NCI-H1930 (cell line): ENCODE results near the gene ACOD1.
A peak's percentile ranks its signal among the peaks of the same experiment; 100 is the strongest.
"Not testable (repeated sequence)": the region's sequence is repeated elsewhere in the genome, so short reads cannot be mapped to it uniquely, and the experiment has no call there.

Experiments used
- DNase-seq, 2 experiments: peaks; one replicate each; lab custom pipeline; 2025; lab: John Stamatoyannopoulos, UW

Gene ACOD1

DNA sequence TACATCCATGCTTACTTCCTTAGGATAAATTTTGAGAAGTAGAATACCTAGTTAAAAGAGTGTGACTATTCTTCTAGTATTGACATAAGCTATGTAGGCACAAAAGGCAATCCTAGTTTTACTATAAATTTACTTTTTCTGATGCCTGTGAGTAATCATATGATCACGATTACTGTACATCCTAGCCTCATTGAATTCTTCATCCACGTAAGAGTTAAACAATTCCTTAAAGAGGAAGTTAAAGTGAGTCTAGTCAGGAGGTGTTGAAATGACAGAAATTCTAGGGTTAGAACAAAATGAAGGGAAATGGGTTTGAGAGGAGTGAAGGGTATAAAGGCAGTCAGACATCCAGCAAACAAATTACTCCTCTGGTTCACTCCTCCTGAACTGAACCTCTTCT lies at the start of gene ACOD1:
ACOD1 (plus strand) TSS at position 363 of the 400 bp plus-strand sequence. CDS start 48 bp downstream, outside the sequence.
- no peak for DNase-seq

DNA sequence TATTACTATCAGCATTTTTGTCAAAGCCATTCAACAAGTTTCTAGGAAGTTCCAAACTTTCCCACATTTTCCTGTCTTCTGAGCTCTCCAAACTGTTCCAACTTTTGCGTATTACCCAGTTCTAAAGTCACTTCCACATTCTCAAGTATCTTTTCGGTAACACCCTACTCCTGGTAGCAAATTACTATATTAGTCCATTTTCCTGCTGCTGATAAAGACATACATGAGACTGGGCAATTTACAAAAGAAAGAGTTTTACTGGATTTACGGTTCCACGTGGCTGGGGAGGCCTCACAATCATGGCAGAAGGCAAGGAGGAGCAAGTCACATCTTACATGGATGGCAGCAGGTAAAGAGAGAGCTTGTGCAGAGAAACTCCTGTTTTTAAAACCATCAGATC lies 49.2 kb upstream of the ACOD1 start:
- DNase-seq, result not testable (repeated sequence)

DNA sequence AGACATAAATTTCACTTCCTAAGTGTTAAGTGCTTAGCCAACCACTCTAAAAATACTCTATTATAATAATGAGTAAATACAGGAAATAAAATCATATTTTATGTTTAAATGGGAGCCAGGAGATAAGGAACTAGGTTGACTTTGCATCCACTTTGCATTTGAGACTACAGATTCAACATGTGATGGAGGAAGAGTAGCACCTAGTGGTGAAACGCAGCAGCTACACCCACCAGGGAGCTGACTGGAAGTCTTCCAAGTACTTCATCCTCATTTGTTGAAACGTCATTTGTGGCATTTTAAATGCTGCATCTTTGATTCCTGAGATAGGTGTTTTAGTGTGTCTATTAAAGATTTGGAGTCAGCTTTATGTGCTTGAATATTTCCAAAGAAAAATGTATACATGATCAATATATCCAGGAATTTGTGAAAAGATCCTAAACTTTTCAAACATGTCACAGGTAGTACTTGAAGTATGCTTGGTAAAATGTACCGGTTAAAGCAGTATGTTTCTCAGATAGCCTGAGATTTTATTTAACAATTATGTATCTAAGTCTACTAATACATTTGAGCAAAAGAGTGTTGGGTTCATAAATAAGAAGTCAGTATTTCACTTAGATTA lies 44.7 kb upstream of the ACOD1 start:
- DNase-seq, result peak; percentile 28 to 63

GRCh38 chr13:76904507-76904906 lies 43.8 kb upstream of the ACOD1 start:
- no peak for DNase-seq

DNA sequence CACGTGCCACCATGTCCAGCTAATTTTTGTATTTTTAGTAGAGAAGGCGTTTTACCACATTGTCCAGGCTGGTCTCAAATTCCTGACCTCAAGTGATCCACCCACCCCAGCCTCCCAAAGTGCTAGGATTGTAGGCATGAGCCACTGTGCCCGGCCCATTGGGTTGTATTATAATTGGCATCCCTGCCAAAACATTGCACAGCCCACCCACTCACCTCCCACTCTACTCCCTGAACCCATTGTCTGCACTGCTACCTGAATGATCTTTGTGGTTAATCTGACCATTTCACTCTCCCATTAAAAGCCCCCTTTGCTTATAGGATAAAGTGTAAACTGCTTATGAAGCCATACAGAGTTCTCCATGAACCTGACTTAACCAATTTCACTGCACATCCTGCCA lies 35.8 kb upstream of the ACOD1 start:
- no peak for DNase-seq

DNA sequence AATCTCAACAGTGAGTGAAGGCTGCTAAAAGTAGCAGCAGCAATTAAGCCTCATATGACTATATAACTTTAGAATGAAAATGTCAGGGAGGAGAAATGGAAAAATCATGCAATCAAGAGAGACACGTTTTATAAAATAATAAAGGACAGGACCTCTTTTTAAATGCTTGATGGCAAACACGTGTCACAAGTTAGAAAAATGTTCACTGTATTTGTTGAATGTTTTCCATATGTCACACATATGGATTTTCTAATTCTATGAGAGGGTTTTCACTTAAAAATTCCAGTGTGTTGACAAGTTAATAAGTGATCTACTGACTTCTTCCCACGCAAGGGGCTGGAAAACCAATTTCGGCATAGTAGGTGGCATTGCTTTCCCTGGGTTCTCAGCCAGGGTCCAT lies 34.4 kb upstream of the ACOD1 start:
- DNase-seq, result no peak

- no peak for DNase-seq
These were observed 31.2 kb upstream of the ACOD1 start for GRCh38 chr13:76917095-76917494.

DNA sequence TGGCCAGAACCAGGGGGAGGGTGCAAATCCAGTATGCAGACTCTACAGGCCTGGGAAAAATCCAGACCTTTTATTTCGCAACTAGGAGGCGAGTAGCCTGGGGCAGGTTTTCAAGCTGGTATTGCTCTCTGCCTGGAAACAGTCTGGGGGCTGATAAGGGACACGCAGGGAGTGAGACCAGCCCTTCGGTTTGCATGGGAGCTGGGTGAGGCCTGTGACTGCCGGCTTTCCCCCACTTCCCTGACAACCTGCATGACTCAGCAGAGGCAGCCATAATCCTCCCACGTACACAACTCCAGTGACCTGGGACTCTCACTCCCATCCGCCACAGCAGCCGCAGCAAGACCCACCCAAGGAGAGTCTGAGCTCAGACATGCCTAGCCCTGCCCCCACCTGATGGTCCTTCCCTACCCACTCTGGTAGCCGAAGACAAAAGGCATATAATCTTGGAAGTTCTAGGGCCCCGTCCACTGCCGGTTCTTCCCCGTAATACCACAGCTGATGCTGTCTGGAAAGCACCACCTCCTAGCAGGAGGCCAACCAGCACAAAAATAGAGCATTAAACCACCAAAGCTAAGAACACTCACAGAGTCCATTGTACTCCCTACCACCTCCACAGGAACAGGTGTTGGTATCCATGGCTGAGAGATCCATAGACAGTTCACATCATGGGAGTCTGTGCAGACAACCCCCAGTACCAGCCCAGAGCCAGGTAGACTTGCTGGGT lies 30.4 kb upstream of the ACOD1 start:
- DNase-seq, result not testable (repeated sequence)

- DNase-seq, result no peak
These were observed 26.8 kb upstream of the ACOD1 start for GRCh38 chr13:76921516-76921915.

DNA sequence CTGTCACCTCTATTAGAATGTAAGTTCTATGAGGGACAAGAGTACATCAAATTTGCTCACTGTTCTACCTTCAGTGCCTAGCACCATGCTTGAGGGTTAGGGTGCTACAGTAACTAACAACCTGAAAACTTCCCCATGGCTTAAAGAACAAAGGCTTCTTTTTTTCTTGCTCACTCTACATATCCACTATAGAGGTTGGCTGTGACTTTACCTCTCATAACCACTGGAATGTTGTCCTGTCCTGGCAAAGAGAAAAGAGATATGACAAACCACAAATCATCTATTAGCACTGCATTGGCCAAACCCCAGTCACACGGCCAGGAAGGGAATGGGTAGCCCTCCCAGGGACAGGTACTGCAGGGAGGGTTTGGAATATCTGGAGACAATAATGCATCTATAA lies 23.2 kb upstream of the ACOD1 start:
- DNase-seq, result no peak

- no peak for DNase-seq
These were observed 20.4 kb upstream of the ACOD1 start for GRCh38 chr13:76927955-76928354.

GRCh38 chr13:76928456-76928855 lies 19.9 kb upstream of the ACOD1 start:
- no peak for DNase-seq

DNA sequence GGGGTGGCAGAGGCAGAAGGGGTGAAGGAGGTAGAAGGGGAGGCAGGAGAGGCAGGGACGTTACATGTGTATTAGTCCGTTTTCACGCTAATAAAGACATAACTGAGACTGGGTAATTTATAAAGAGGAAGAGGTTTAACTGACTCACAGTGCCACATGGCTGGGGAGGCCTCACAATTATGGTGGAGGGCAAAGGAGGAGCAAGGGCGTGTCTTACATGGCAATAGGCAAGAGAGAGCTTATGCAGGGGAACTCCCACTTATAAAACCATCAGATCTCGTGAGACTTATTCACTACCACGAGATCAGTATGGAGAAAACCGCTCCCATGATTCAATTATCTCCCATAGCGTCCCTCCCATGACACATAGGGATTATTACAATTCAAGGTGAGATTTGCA lies 19.0 kb upstream of the ACOD1 start:
- DNase-seq, result no peak

GRCh38 chr13:76929851-76930374 lies 18.4 kb upstream of the ACOD1 start:
- DNase-seq, result no peak

DNA sequence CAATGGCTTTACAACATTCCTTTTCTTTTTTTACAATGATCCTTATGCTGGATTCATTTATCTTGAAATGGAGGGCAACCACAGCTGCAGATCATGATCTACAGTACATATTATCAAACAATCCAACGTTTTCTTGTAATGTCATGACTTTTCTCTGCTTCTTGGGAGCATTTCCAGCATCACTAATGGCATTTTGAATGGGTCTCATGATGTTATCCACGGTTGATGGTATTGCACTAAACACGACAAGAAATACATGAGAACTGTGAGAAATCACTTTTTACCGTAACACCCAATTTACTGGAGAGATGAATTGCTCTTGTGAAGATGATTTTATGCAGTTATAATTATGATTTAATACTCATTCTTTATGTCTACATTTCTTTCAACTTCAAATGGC lies 16.2 kb upstream of the ACOD1 start:
- no peak for DNase-seq

- DNase-seq, result no peak
These were observed 13.6 kb upstream of the ACOD1 start for GRCh38 chr13:76934671-76935070.

DNA sequence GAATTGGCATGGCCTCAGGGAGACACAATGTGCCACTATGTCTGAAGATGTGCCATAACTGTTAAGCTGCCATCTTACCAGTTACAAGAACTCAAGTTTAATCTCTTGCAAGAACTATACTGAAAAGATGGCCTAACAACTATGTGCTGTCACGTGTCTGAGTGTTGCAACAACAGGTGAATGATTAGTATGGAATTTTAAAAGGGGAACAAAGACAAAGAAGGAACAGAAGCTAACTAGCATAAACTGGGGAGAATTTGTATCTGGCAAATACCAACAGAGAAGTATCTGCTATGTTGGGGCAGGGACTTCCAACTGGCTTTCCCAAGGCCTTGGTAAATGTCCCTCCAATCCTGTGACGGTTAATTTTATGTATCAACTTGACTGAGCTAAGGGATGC lies 11.5 kb upstream of the ACOD1 start:
- no peak for DNase-seq

GRCh38 chr13:76937281-76937820 lies 11.0 kb upstream of the ACOD1 start:
- DNase-seq, result no peak

DNA sequence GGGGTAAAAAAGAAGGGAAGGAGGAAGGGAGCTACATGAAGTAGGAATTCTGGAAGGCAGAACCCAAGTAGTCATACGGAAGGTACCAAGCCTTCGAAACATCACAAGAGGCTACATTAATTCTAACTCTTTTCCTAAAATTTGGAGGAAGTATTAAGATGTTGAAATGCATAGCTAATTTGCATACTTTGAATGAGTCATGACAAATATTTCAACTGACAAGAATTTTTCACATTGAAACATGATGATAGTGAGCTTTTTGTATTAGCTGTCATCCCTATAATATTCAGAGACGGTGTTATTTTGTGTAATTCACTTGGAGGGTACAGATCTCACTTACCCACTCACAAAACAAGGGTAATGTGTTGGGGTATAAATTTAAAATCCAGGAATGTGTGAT lies 9.1 kb upstream of the ACOD1 start:
- no peak for DNase-seq

- DNase-seq, result no peak
These were observed 5.9 kb upstream of the ACOD1 start for GRCh38 chr13:76942363-76942762.

DNA sequence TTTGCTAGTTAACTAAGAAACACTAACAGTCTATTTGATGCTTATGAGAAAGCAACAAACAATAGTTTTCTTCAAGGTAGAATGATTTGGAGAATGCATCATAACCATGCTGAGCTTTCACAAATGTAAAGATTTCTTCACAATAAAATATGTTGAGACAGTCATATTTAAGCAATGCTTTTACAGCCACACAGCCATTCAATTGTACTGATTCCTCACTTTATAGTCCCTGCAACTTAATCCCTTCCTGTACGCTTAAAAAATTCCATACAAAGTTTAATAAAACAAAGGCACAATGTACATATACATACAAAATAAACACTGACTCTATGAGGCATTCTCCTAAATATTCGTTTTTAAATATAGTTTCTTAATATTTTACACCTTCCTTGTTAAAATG lies 4.7 kb upstream of the ACOD1 start:
- no peak for DNase-seq

GRCh38 chr13:76944456-76944855 lies 3.9 kb upstream of the ACOD1 start:
- DNase-seq, result no peak

DNA sequence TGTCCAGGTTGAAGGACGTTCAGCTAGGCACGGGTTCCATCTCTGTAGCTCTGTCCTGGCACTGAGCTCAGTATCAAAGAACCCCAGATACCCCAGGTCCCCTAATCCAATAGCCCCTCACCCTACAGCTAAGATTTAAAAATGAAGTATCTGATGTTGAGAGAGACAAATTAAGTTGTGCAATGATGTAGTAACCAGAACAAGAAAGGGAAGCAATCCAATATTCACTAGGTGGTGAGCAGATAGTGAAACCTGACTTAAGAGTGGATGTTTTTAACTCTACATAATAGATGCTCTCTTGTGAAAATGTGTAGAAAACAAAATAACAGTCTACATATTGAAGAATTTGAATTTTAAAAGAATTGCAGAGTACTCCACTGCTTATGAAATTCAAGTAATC lies 1.8 kb downstream of the ACOD1 start:
- no peak for DNase-seq
